IMR-90 (cell line): ENCODE data around the gene MAB21L3. TPM values are rescaled to one million over a fixed set of nuclear protein-coding genes. Genes with fewer than 3 reads are reported as not detected.
A peak's percentile ranks its signal among the peaks of the same experiment; 100 is the strongest.

Experiments
- ATAC-seq: fragments of 200-7000 bp; cut with Tn5 transposase; 2 replicates; pipeline ENCODE4 v1.9.1; 2020; ENCODE audit warnings: low read depth, mild to moderate bottlenecking, moderate library complexity
- BruUV-seq: library from RNA; stranded (reverse); fragments of 400-500 nt; replicated peaks from 2 replicates; lab custom pipeline; 2021; lab: Mats Ljungman, UMichigan
- CTCF ChIA-PET: fragments of 300-600 bp; formaldehyde crosslinking; extraction: SDS; loops from one replicate; lab custom pipeline; 2021; ENCODE audit warnings: antibody characterized with exemption; lab: Yijun Ruan, JAX
- POLR2A ChIA-PET: fragments of 300-600 bp; sonication (Branson Sonifier 250); formaldehyde crosslinking; loops from one replicate; lab custom pipeline; 2022; ENCODE audit warnings: antibody characterized with exemption; ENCODE audit not compliant: unreplicated experiment; lab: Charles Lee
- DNase-seq: peaks from one replicate; pipeline ENCODE4 v3.0.0; 2013
- H2AFZ ChIP-seq: replicated peaks from 2 replicates; pipeline ENCODE3; 2013; ENCODE audit warnings: low read length, mild to moderate bottlenecking; ENCODE audit not compliant: poor library complexity
- H2AK5ac ChIP-seq: 2 replicates; pipeline ENCODE4 v1.6.1; 2013; ENCODE audit warnings: low read depth, low read length, inconsistent platforms
- H2AK9ac ChIP-seq: replicated peaks from 2 replicates; pipeline ENCODE3; 2013; ENCODE audit warnings: mild to moderate bottlenecking, low read depth, low read length, moderate library complexity; ENCODE audit not compliant: poor library complexity
- H2BK120ac ChIP-seq: 2 replicates; pipeline ENCODE4 v1.6.1; 2013; ENCODE audit warnings: low read depth, low read length, inconsistent platforms
- H2BK15ac ChIP-seq: 3 replicates; pipeline ENCODE4 v1.6.1; 2013; ENCODE audit warnings: low read depth, low read length, inconsistent platforms
- H2BK20ac ChIP-seq: 2 replicates; pipeline ENCODE4 v1.6.1; 2013; ENCODE audit warnings: low read depth, mild to moderate bottlenecking, inconsistent platforms, low read length, moderate library complexity
- H2BK5ac ChIP-seq: 2 replicates; pipeline ENCODE4 v1.6.1; 2013; ENCODE audit warnings: mild to moderate bottlenecking, low read depth, low read length, inconsistent platforms; ENCODE audit not compliant: poor library complexity, severe bottlenecking
- H3K14ac ChIP-seq: replicated peaks from 2 replicates; pipeline ENCODE4 v1.6.1; 2013; ENCODE audit warnings: low read depth, low read length, inconsistent platforms
- H3K18ac ChIP-seq: 2 replicates; pipeline ENCODE4 v1.6.1; 2013; ENCODE audit warnings: low read depth, low read length, control low read depth
- H3K23ac ChIP-seq: 2 replicates; pipeline ENCODE4 v1.6.1; 2013; ENCODE audit warnings: low read depth, low read length, inconsistent platforms
- H3K27ac ChIP-seq: 2 replicates; pipeline ENCODE4 v1.5.1; 2013; ENCODE audit warnings: mild to moderate bottlenecking, control low read depth, low read length; ENCODE audit not compliant: insufficient read depth
- H3K27me3 ChIP-seq: 2 replicates; pipeline ENCODE4 v1.6.1; 2013; ENCODE audit warnings: low read length; ENCODE audit not compliant: control insufficient read depth, insufficient read depth
- H3K36me3 ChIP-seq: 2 replicates; pipeline ENCODE4 v1.6.1; 2013; ENCODE audit warnings: low read length, mixed read lengths; ENCODE audit not compliant: control insufficient read depth, insufficient read depth
- H3K4ac ChIP-seq: 2 replicates; pipeline ENCODE4 v1.6.1; 2013; ENCODE audit warnings: low read depth, low read length, inconsistent platforms
- H3K4me1 ChIP-seq: 2 replicates; pipeline ENCODE4 v1.6.1; 2013; ENCODE audit warnings: low read length, mixed read lengths; ENCODE audit not compliant: control insufficient read depth, insufficient read depth
- H3K4me2 ChIP-seq: 2 replicates; pipeline ENCODE4 v1.6.1; 2013; ENCODE audit warnings: low read depth, mild to moderate bottlenecking, control low read depth, low read length, moderate library complexity
- H3K4me3 ChIP-seq: 2 replicates; pipeline ENCODE4 v1.5.1; 2013; ENCODE audit warnings: low read depth, mild to moderate bottlenecking, control low read depth, low read length, moderate library complexity; ENCODE audit not compliant: insufficient read depth
- H3K56ac ChIP-seq: 2 replicates; pipeline ENCODE4 v1.6.1; 2013; ENCODE audit warnings: low read length, inconsistent platforms; ENCODE audit not compliant: insufficient read depth; ENCODE audit errors: extremely low read depth
- H3K79me1 ChIP-seq, 2 experiments: 2 replicates each; pipeline ENCODE4 v1.6.1; 2013; ENCODE audit warnings: low read length in 2 of 2, inconsistent platforms in 1 of 2, low read depth in 1 of 2
- H3K9ac ChIP-seq: 2 replicates; pipeline ENCODE4 v1.6.1; 2013; ENCODE audit warnings: low read depth, low read length, control low read depth
- H3K9me1 ChIP-seq: 2 replicates; pipeline ENCODE4 v1.6.1; 2013; ENCODE audit warnings: low read length, inconsistent platforms; ENCODE audit not compliant: insufficient read depth
- H3K9me3 ChIP-seq: 2 replicates; pipeline ENCODE4 v1.6.1; 2013; ENCODE audit warnings: low read length; ENCODE audit not compliant: control insufficient read depth, insufficient read depth
- H4K20me1 ChIP-seq: 2 replicates; pipeline ENCODE4 v1.6.1; 2013; ENCODE audit warnings: low read length, inconsistent platforms; ENCODE audit not compliant: insufficient read depth
- H4K5ac ChIP-seq: 2 replicates; pipeline ENCODE4 v1.6.1; 2013; ENCODE audit warnings: mild to moderate bottlenecking, low read depth, low read length, control low read depth
- H4K8ac ChIP-seq, 2 experiments: 2 replicates each; pipeline ENCODE4 v1.6.1; 2013; ENCODE audit warnings: low read depth in 2 of 2, low read length in 2 of 2, control low read depth in 1 of 2, inconsistent platforms in 1 of 2
- H4K91ac ChIP-seq: 2 replicates; pipeline ENCODE4 v1.6.1; 2013; ENCODE audit warnings: low read depth, low read length, inconsistent platforms; ENCODE audit not compliant: insufficient read depth
- BHLHE40 ChIP-seq: fragments of 150-350 bp; IDR thresholded peaks from 2 replicates; pipeline ENCODE4 v1.6.1; 2016; ENCODE audit warnings: mild to moderate bottlenecking, low read depth, low read length
- CEBPB ChIP-seq: IDR thresholded peaks from 2 replicates; pipeline ENCODE4 v1.6.1; 2012; ENCODE audit warnings: low read depth, low read length, improper control_type of control experiment
- CHD1 ChIP-seq: IDR thresholded peaks from 2 replicates; pipeline ENCODE4 v1.6.1; 2012; ENCODE audit warnings: low read depth, low read length, improper control_type of control experiment
- ELK1 ChIP-seq: fragments of 150-350 bp; IDR thresholded peaks from 2 replicates; pipeline ENCODE4 v1.6.1; 2016; ENCODE audit warnings: low read depth, mild to moderate bottlenecking, low read length, moderate library complexity, borderline replicate concordance
- POLR2A ChIP-seq: IDR thresholded peaks from 2 replicates; pipeline ENCODE4 v1.6.1; 2012; ENCODE audit warnings: mild to moderate bottlenecking, low read depth, low read length
- SMC3 ChIP-seq: fragments of 150-350 bp; IDR thresholded peaks from 2 replicates; pipeline ENCODE4 v1.6.1; 2016; ENCODE audit warnings: low read depth, mild to moderate bottlenecking, antibody characterized with exemption, low read length, moderate library complexity
- USF2 ChIP-seq: fragments of 150-350 bp; IDR thresholded peaks from 2 replicates; pipeline ENCODE4 v1.6.1; 2017; ENCODE audit warnings: mild to moderate bottlenecking, antibody characterized with exemption, low read length, low read depth
- WGBS, 2 experiments: methylation state at CpG; one replicate each; pipeline versions ENCODE4 v1.1.5 to v1.1.7; 2013; ENCODE audit warnings: missing lambda C conversion rate in 2 of 2; ENCODE audit not compliant: insufficient read length in 1 of 2; ENCODE audit errors: extremely low coverage in 2 of 2; 5-methylcytosine and 5-hydroxymethylcytosine counted together
- dilution Hi-C: fragments of 300-500 bp; cut with HindIII; formaldehyde crosslinking; loops from one replicate; pipeline ENCODE4 v1.14.3; 2018; ENCODE audit warnings: low sequenced_read_pairs; ENCODE audit not compliant: unreplicated experiment
- in situ Hi-C: fragments of 300-500 bp; cut with MboI; formaldehyde crosslinking; loops from 3 replicates; pipeline ENCODE4 v1.14.3; 2019; ENCODE audit warnings: low sequenced_read_pairs, inconsistent platforms, mixed read lengths
- intact Hi-C: fragments of 100-400 bp; cut with micrococcal nuclease; formaldehyde crosslinking; loops from 2 replicates; pipeline ENCODE4 v1.10.0; 2022
- polyA plus RNA-seq, 3 experiments: library from polyadenylated mRNA; depleted of rRNA; stranded (reverse); fragments of >200 nt; gene quantifications; 2 replicates each; pipeline ENCODE4 v1.2.3, GENCODE V29; 2012; ENCODE audit warnings: low replicate concordance in 1 of 3
- total RNA-seq: library from RNA; depleted of rRNA; stranded (reverse); fragments of >200 nt; gene quantifications from 2 replicates; pipeline ENCODE4 v1.2.3, GENCODE V29; 2012

The MAB21L3 gene
- total and polyA plus RNA-seq, 2 of the 4 experiments (the other 2 are of a cell fraction): not detected

- BruUV-seq: no TSS peak
- H3K56ac ChIP-seq: no peak overlapping the region
- 47% methylated on average over 3 of the region's 11 CpGs; no CpG with 5 or more reads in 1 of the 2 experiments for WGBS, 2 experiments
- peak overlapping the region; percentile 64; the same call in 1 of the 2 replicates for H2AK5ac ChIP-seq
- H3K4ac ChIP-seq: peak overlapping the region; percentile 10; the same call in 1 of the 2 replicates
- H3K27me3 ChIP-seq: no peaks in the 10 kb centered on the region
- no peak overlapping the region for H3K18ac ChIP-seq
- no peaks in the 10 kb centered on the region for H3K79me1 ChIP-seq
- H2BK15ac ChIP-seq: no peak overlapping the region
- H4K5ac ChIP-seq: no peak overlapping the region
- H2AFZ ChIP-seq: no peak overlapping the region
- no peak overlapping the region for H4K8ac ChIP-seq
- no peak overlapping the region for H3K4me3 ChIP-seq
- dilution Hi-C loops: no loop called here
- POLR2A ChIA-PET: no interaction called here
- no peak overlapping the region for H3K27ac ChIP-seq
- no peak overlapping the region for H2BK20ac ChIP-seq
- no peak for DNase-seq
- H3K4me1 ChIP-seq: peaks cover 12% of the 10 kb centered on the region
- no peak overlapping the region for H3K9ac ChIP-seq
- no peak overlapping the region for H3K23ac ChIP-seq
- in situ Hi-C loops: no loop called here
- no peak for ATAC-seq
- no peaks in the 10 kb centered on the region for H3K9me3 ChIP-seq
- H2AK9ac ChIP-seq: no peak overlapping the region
- H3K4me2 ChIP-seq: no peak overlapping the region
- intact Hi-C loops: no loop called here
- H2BK5ac ChIP-seq: no peak overlapping the region
- no peaks in the 10 kb centered on the region for H3K36me3 ChIP-seq
- peaks cover 3% of the 10 kb centered on the region; the same call in 1 of the 2 replicates for H4K20me1 ChIP-seq
- H3K14ac ChIP-seq: no peak overlapping the region
- H2BK120ac ChIP-seq: no peak overlapping the region
- peaks cover 10% of the 10 kb centered on the region; the same call in 1 of the 2 replicates for H3K9me1 ChIP-seq
- TF ChIP-seq CEBPB (no peak), BHLHE40 (no peak), SMC3 (no peak), USF2 (no peak), CHD1 (no peak), POLR2A (no peak), ELK1 (no peak)
- CTCF ChIA-PET: interaction anchor here (0.7 kb wide), 1 partner anchor 458 kb away, joined by 4 read pairs; no protein-coding TSS in a partner anchor
- H4K91ac ChIP-seq: no peak overlapping the region; the same call in 1 of the 2 replicates
Measured at GRCh38 chr1:116111524-116112021, 374 bp downstream of the MAB21L3 start.
